Cardiac fibroblast (primary cell): ENCODE data around the gene NTN1.

Source experiments
- DNase-seq, 2 donors: peaks; one replicate each; pipeline versions ENCODE4 v3.0.0 to v3.0.0-alpha.2; 2010; ENCODE audit warnings: low read depth in 2 of 2
- H3K4me3 ChIP-seq, 2 donors: replicated peaks in 1 of 2; 1 replicate in 1 of 2; 2 replicates in 1 of 2; pipeline ENCODE4 v1.5.1; 2011; ENCODE audit warnings: low read depth in 2 of 2, low read length in 2 of 2, mild to moderate bottlenecking in 2 of 2, moderate library complexity in 1 of 2
- TF ChIP-seq, protein P1 (sequence below): IDR thresholded peaks from one replicate; pipeline ENCODE4 v1.5.1; 2011; ENCODE audit warnings: low read depth, mild to moderate bottlenecking, low read length, inconsistent platforms

Gene NTN1

DNA sequence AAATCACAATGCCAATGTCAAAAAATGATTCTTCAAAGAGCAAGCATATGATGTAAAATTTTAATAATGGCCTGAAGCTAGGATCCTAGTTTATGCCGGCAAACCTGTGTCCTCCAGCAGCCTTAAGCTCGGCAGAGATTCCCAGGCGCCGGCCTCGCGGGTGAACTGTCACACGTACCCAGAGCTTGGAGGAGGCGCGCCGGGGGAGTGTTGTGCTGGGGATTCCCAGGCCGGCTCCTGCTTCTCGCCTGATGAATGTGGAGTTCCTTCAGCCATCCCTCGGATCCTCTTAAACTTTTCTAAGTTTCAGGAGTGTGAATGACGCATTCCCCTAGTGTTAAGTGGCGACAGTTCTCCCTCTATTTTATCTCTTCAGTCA is 19.1 kb upstream of the NTN1 start:
- TF ChIP-seq, protein P1, sequence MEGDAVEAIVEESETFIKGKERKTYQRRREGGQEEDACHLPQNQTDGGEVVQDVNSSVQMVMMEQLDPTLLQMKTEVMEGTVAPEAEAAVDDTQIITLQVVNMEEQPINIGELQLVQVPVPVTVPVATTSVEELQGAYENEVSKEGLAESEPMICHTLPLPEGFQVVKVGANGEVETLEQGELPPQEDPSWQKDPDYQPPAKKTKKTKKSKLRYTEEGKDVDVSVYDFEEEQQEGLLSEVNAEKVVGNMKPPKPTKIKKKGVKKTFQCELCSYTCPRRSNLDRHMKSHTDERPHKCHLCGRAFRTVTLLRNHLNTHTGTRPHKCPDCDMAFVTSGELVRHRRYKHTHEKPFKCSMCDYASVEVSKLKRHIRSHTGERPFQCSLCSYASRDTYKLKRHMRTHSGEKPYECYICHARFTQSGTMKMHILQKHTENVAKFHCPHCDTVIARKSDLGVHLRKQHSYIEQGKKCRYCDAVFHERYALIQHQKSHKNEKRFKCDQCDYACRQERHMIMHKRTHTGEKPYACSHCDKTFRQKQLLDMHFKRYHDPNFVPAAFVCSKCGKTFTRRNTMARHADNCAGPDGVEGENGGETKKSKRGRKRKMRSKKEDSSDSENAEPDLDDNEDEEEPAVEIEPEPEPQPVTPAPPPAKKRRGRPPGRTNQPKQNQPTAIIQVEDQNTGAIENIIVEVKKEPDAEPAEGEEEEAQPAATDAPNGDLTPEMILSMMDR: no peak
- no peak overlapping the region for H3K4me3 ChIP-seq
- DNase-seq: no peak

DNA sequence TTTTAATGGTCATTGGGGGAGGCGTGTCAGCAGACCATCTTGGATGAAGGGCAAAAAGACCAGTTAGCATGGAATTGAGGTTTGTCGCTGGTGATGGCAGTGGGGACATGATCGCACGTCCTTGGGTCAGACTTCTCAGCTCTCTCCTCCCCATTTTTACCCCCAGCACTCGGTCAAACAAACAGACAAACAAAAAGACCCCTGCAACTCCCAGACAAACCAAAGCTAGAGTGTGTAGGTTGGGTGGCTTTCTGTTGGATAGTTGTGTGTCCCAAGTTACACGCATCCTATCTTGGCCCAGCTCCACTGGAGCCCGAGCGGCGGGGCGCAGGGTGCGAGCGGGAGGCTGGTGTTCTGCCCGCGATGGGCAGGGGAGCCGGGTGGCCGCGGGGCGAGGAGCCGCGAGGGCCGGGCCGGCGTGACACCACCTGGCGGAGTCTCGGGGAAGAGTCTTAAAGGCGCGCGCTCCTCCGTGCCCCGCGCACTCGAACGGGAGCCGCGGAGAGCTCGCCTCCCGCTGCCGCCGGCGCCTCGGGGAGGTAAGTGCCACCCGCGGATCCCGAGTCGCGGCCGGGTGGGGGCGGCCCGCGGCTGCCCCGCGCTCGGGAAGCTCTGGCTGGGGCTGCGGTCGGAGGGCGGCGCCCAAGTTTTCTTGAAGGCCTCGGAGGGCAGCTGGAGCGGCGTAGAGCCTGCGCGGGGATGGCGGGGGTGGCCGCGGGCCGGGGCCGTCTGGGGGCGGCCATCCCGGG is 18.5 kb upstream of the NTN1 start:
- DNase-seq: no peak
- H3K4me3 ChIP-seq: no peak overlapping the region
- TF ChIP-seq, protein P1: no peak

DNA sequence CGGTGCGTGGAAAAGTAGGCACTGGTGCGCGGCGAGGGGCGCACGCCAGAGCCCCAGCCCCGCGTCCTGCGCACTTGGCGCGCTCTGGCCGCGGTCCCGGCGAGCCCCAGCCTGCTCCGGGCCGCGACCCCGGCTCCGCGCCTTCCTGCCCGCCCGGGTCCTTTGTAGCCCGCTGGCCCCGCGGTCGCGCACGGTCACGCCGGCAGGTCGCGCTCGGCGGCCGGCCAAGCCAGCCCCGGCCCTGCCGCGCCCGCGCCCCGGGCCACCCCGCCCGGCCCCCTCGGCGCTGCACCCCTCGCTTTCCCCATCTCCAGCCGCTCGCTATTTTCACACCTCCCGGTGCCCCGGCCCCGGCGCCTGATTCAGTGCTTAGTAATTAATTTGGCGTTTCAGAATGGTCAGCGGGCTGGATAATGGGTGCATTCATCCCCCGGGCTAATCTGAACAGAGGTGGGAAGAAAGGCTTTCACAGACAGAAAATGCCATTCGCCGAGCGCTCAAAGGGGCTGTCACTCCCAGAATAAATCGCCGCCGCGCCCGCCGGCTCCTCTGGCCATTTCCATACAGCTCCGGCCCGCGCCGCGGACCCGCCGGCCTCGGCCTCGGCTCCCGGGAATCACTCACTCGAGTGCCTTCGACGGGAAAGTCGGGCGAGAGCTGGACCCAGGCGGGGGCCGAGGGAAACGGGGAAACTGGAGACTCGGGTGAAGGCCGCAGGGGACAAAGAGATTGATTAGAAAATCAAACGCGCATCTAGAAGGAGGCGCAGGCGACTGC is 17.8 kb upstream of the NTN1 start:
- TF ChIP-seq, protein P1: no peak
- no peak for DNase-seq

DNA sequence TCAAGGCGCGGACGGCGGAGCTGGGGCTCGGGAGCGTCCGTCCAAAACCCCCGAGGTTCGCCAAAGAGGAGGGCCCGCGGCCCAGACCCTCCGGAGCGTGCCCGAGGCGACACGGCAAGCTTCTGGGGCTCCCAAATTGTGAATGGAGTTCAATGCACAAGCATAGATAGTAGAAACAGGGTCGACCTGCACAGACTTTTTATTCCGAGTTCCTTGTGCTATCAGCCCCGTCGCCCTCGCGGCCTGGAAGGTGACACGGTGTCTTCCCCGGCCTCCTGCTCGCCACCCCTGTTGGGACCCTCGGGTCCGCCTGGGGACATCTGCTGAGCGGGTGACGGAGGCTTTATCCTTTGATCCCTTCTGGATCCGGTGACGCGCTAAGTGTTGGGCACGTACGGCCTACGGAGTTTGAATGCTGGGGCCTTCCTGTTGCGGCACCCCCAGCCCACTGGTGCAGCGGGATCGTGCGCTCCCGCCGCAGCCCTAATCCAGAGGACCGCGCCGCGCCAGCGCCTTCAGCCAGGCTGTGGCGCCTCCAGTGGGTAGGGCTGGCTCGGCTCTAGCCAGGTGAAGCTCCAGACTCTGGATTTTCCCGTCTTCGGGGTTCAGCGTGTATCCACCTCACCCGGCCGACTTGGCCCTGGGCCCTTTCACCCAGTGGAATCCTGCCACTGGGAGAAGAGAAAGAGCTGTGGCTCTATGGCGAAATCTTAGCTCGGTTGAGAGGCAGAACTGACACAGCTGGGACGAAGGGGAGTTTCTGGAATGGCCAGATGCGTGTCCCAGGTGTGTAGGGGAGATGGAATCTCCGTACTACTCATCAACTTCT is 17.0 kb upstream of the NTN1 start:
- TF ChIP-seq, protein P1: no peak
- H3K4me3 ChIP-seq: no peak overlapping the region
- no peak for DNase-seq

More for the DNA sequence above, 17.8 kb upstream of the NTN1 start:
- no peak overlapping the region for H3K4me3 ChIP-seq

DNA sequence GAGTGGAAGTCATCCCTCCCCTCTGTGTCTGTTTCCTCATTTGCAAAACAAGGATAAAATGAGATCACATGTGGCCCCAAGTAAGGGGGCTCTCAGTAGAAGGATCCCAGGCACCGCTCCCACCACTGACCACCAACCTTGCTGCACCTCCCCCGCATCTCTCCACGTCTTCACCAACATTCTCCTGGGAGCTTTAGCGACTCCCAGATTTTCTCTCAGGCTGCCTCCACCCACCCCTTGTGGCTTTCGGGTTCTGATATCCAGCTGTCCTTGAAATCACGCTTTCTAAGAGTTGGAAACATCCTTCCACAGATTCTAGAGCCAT is 16.4 kb upstream of the NTN1 start:
- DNase-seq: no peak
- no peak overlapping the region for H3K4me3 ChIP-seq
- TF ChIP-seq, protein P1: no peak

DNA sequence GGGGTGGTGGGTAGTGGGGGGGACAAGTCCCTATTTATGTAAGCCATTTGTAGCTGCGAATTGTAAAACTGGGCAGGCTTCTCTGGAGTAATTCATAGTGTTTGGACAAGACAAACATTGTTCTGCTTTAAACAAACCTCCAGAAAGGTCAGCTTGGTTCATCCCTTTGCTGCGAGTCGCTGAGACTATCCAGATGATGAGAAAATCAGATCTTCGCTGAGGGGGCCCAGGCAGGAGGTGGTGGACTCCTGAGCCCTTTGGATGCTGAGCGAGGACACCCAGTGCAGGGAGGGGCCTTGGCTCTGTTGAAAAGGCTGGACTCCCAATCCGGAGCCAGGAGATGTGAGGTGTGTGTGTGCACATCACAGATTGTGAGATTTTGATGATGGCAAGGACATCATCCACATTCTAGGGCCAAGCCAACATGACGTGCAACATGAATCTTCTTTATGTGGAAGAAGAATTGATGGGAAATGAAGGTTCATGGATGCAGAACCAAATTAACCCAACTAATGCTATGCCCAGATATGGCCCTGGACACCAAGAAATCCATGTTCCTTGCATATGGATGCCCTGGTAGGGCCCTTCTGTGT is 15.0 kb upstream of the NTN1 start:
- no peak overlapping the region for H3K4me3 ChIP-seq
- TF ChIP-seq, protein P1: no peak
- DNase-seq: no peak
